GM12878 (cell line): ENCODE measurements around the gene ISLR. TPM values are rescaled to one million over a fixed set of nuclear protein-coding genes. Genes with fewer than 3 reads are reported as not detected.

Experiments
- ATAC-seq: fragments of 200-7000 bp; cut with Tn5 transposase; 3 replicates; pipeline ENCODE4 v1.9.1; 2020; ENCODE audit warnings: mild to moderate bottlenecking, moderate library complexity
- BruUV-seq: library from RNA; stranded (reverse); fragments of 400-500 nt; replicated peaks from 2 replicates; lab custom pipeline; 2021; lab: Mats Ljungman, UMichigan
- CTCF ChIA-PET: fragments of 300-600 bp; sonication (Branson Sonifier 250); formaldehyde crosslinking; extraction: SDS; loops from one replicate; lab custom pipeline; 2021; ENCODE audit warnings: inconsistent platforms; lab: Yijun Ruan, JAX
- POLR2A ChIA-PET: fragments of 350-600 bp; formaldehyde crosslinking; extraction: SDS; loops from one replicate; lab custom pipeline; 2021; ENCODE audit warnings: inconsistent platforms; lab: Charles Lee
- RAD21 ChIA-PET: fragments of 300-600 bp; sonication (Branson Sonifier 250); formaldehyde crosslinking; loops from one replicate; lab custom pipeline; 2023; ENCODE audit warnings: antibody characterized with exemption; ENCODE audit not compliant: unreplicated experiment; lab: Charles Lee
- SMC1A ChIA-PET: fragments of 300-600 bp; sonication (Branson Sonifier 250); formaldehyde crosslinking; loops from one replicate; lab custom pipeline; 2023; ENCODE audit not compliant: unreplicated experiment, uncharacterized antibody; lab: Charles Lee
- DNase-seq: peaks from one replicate; pipeline ENCODE4 v3.0.0-alpha.2; 2011; ENCODE audit warnings: low read depth, low spot score
- FAIRE-seq: peaks from 3 replicates; lab custom pipeline; 2011; peaks lifted over from hg19 to GRCh38; lab: Jason Lieb, UNC
- H2AFZ ChIP-seq: 2 replicates; pipeline ENCODE4 v1.6.0; 2011; ENCODE audit warnings: low read depth, low read length, control low read depth; ENCODE audit not compliant: control insufficient read depth
- H3K27ac ChIP-seq: 2 replicates; pipeline ENCODE4 v1.5.1; 2011; ENCODE audit warnings: control low read depth; ENCODE audit not compliant: control insufficient read depth, insufficient read depth
- H3K27me3 ChIP-seq, 2 experiments: replicated peaks in 1 of 2; 2 replicates each; pipeline versions ENCODE4 v1.6.0 to v1.6.1; 2011; ENCODE audit warnings: low read length in 1 of 2; ENCODE audit not compliant: control insufficient read depth in 2 of 2, insufficient read depth in 2 of 2
- H3K36me3 ChIP-seq, 2 experiments: 2 replicates each; pipeline ENCODE4 v1.5.1; 2011; ENCODE audit warnings: low read length in 1 of 2; ENCODE audit not compliant: control insufficient read depth in 2 of 2, insufficient read depth in 2 of 2
- H3K4me1 ChIP-seq: 2 replicates; pipeline ENCODE4 v1.6.1; 2011; ENCODE audit warnings: mild to moderate bottlenecking, low read length, moderate library complexity, mixed read lengths; ENCODE audit not compliant: control insufficient read depth, insufficient read depth
- H3K4me2 ChIP-seq: 2 replicates; pipeline ENCODE4 v1.6.0; 2011; ENCODE audit warnings: control low read depth; ENCODE audit not compliant: control insufficient read depth, insufficient read depth
- H3K4me3 ChIP-seq: fragments of 200-600 bp; sonication (generic); 2 replicates; pipeline ENCODE4 v1.5.1; 2016
- H3K79me2 ChIP-seq: 2 replicates; pipeline ENCODE4 v1.6.0; 2011; ENCODE audit warnings: low read length; ENCODE audit not compliant: control insufficient read depth, insufficient read depth
- H3K9ac ChIP-seq: 2 replicates; pipeline ENCODE4 v1.8.0; 2011; ENCODE audit warnings: low read length, control low read depth, mixed read lengths; ENCODE audit not compliant: control insufficient read depth, insufficient read depth
- H3K9me3 ChIP-seq: replicated peaks from 3 replicates; pipeline ENCODE4 v1.5.1; 2011; ENCODE audit warnings: mild to moderate bottlenecking, low read length; ENCODE audit not compliant: control insufficient read depth, insufficient read depth
- H4K20me1 ChIP-seq: 2 replicates; pipeline ENCODE4 v1.6.0; 2011; ENCODE audit not compliant: control insufficient read depth, insufficient read depth
- CHD4 ChIP-seq: fragments of 200-600 bp; sonication (generic); IDR thresholded peaks from 2 replicates; pipeline ENCODE4 v1.6.1; 2016; ENCODE audit warnings: mild to moderate bottlenecking
- ESRRA ChIP-seq: IDR thresholded peaks from 2 replicates; pipeline ENCODE4 v1.6.1; 2012; ENCODE audit warnings: mild to moderate bottlenecking, low read length, improper control_type of control experiment
- JUND ChIP-seq: IDR thresholded peaks from 2 replicates; pipeline ENCODE4 v1.6.1; 2012; ENCODE audit warnings: low read depth, mild to moderate bottlenecking, low read length, improper control_type of control experiment, moderate library complexity
- LARP7 ChIP-seq: fragments of 450-650 bp; IDR thresholded peaks from 2 replicates; pipeline ENCODE4 v1.6.1; 2017; ENCODE audit warnings: mild to moderate bottlenecking
- MYC ChIP-seq: IDR thresholded peaks from 2 replicates; pipeline ENCODE4 v1.6.1; 2011; ENCODE audit warnings: mild to moderate bottlenecking, low read length, moderate library complexity, inconsistent platforms; ENCODE audit not compliant: insufficient read depth, insufficient replicate concordance, insufficient read length, severe bottlenecking
- POU2F2 ChIP-seq: IDR thresholded peaks from 3 replicates; pipeline ENCODE4 v1.6.1; 2011; ENCODE audit warnings: low read depth, mild to moderate bottlenecking, low read length, borderline replicate concordance
- SIX5 ChIP-seq: IDR thresholded peaks from 2 replicates; pipeline ENCODE4 v1.6.1; 2011; ENCODE audit warnings: mild to moderate bottlenecking, low read depth, low read length, moderate library complexity; ENCODE audit not compliant: severe bottlenecking
- SMARCA5 ChIP-seq: fragments of 450-650 bp; IDR thresholded peaks from 2 replicates; pipeline ENCODE4 v1.6.1; 2017; ENCODE audit warnings: mild to moderate bottlenecking
- ZNF24 ChIP-seq: fragments of 450-650 bp; IDR thresholded peaks from 2 replicates; pipeline ENCODE4 v1.6.1; 2017; ENCODE audit warnings: antibody characterized with exemption, mild to moderate bottlenecking
- WGBS: methylation state at CpG from one replicate; pipeline ENCODE4 v1.1.6; 2016; ENCODE audit warnings: low lambda C conversion rate; ENCODE audit not compliant: insufficient replicate concordance, insufficient coverage; ENCODE audit errors: missing lambda C conversion rate; 5-methylcytosine and 5-hydroxymethylcytosine counted together
- in situ Hi-C: fragments of 300-500 bp; cut with MboI; formaldehyde crosslinking; loops from 9 replicates; pipeline ENCODE4 v1.14.3; 2018; ENCODE audit warnings: mixed read lengths
- intact Hi-C: fragments of 100-400 bp; cut with micrococcal nuclease; formaldehyde crosslinking; loops from one replicate; pipeline ENCODE4 v1.14.2; 2022; ENCODE audit not compliant: unreplicated experiment
- polyA plus RNA-seq, 11 experiments: library from polyadenylated mRNA; depleted of rRNA in 4 of 11; unstranded in 6 of 11; stranded (reverse) in 5 of 11; fragments of >200 nt; fragmentation: Nextera tagmentation in 4 of 11; fragmentation: Illumina TruSeq in 1 of 11; extraction: Ambion mirVana in 4 of 11; extraction: Trizol in 1 of 11; gene quantifications; 1 replicate in 1 of 11; 2 replicates in 10 of 11; pipeline versions ENCODE4 v1.2.1 to v1.2.3, GENCODE V29; 2011 to 2016; ENCODE audit warnings: inconsistent platforms in 2 of 11, missing spikeins in 2 of 11, low read depth in 1 of 11
- total RNA-seq, 4 experiments: library from RNA; depleted of rRNA in 3 of 4; stranded (reverse); fragments of >200 nt in 3 of 4; fragmentation: Illumina TruSeq in 1 of 4; extraction: Trizol in 1 of 4; gene quantifications; 2 replicates each; pipeline versions ENCODE4 v1.2.1 to v1.2.3, GENCODE V29; 2013 to 2021
- TF ChIP-seq, protein P1 (sequence below): fragments of 450-650 bp; IDR thresholded peaks from 2 replicates; pipeline ENCODE4 v1.6.1; 2017; ENCODE audit warnings: mild to moderate bottlenecking
- TF ChIP-seq, protein P2 (sequence below): fragments of 450-650 bp; IDR thresholded peaks from 2 replicates; pipeline ENCODE4 v1.6.1; 2017; ENCODE audit warnings: low read depth, mild to moderate bottlenecking, moderate library complexity
- TF ChIP-seq, protein P3 (sequence below): fragments of 450-650 bp; IDR thresholded peaks from 2 replicates; pipeline ENCODE4 v1.6.1; 2018; ENCODE audit warnings: borderline replicate concordance, mild to moderate bottlenecking; ENCODE audit not compliant: partially characterized antibody
- TF ChIP-seq, protein P4 (sequence below): IDR thresholded peaks from 2 replicates; pipeline ENCODE4 v1.6.1; 2011; ENCODE audit warnings: low read depth, mild to moderate bottlenecking, low read length, moderate library complexity, borderline replicate concordance; ENCODE audit errors: extremely low read depth
- TF ChIP-seq, protein P5 (sequence below): fragments of 450-650 bp; conservative IDR thresholded peaks from 2 replicates; pipeline ENCODE4 v1.6.1; 2017; ENCODE audit warnings: mild to moderate bottlenecking, moderate library complexity

ISLR gene
- total and polyA plus RNA-seq, 10 of the 15 experiments (the other 5 are each of a cell fraction or from before 2014, with no cell fraction given): 0.03 to 1.8 (median 0.54) TPM

DNA sequence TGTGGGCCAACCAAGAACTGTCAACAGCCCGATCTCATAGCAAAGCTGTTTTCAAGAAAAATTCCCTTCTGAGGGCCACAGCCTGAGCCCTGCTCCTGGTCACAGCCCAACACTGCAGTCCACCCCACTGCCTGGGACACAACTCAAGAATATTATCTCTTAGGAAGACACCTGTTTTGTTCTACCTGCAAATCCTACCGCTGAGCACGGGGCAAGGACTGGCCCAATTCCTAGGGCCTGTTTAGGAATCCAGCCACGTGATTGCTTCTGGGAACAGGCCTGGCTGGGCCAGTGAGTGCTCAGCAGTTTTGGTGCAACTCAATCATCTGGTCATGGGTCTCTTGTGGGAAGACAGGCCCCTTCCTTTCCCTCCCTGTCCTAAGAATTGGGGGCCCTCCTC is 34.9 kb upstream of the ISLR start:
- H3K79me2 ChIP-seq: no peaks in the 10 kb centered on the region
- peaks cover 11 to 17% of the 10 kb centered on the region in 2 experiments for H3K27me3 ChIP-seq
- no peaks in the 10 kb centered on the region for H3K36me3 ChIP-seq
- FAIRE-seq (no peak), DNase-seq (no peak), ATAC-seq (no peak)
- in situ Hi-C loops: no loop called here
- H2AFZ ChIP-seq: no peak overlapping the region
- no peak overlapping the region for H3K27ac ChIP-seq
- SMC1A ChIA-PET: no interaction called here
- no peaks in the 10 kb centered on the region for H4K20me1 ChIP-seq
- peaks cover 10% of the 10 kb centered on the region for H3K4me1 ChIP-seq
- intact Hi-C loops: no loop called here
- no TSS peak for BruUV-seq
- H3K9ac ChIP-seq: no peak overlapping the region
- no peaks in the 10 kb centered on the region; the same call in 2 of the 3 replicates for H3K9me3 ChIP-seq
- CTCF ChIA-PET: interaction anchor here (1.5 kb wide), 1 partner anchor 10 kb away, joined by 7 read pairs; no protein-coding TSS in a partner anchor
- H3K4me2 ChIP-seq: no peak overlapping the region
- no peak overlapping the region for H3K4me3 ChIP-seq
- RAD21 ChIA-PET: no interaction called here
- POLR2A ChIA-PET: no interaction called here
- WGBS: 79% methylated on average over 4 of the region's 4 CpGs
- TF ChIP-seq JUND (no peak), SMARCA5 (no peak), POU2F2 (no peak), ESRRA (no peak), MYC (no peak), LARP7 (no peak), CHD4 (no peak), SIX5 (no peak), ZNF24 (no peak)
- TF ChIP-seq, protein P1, sequence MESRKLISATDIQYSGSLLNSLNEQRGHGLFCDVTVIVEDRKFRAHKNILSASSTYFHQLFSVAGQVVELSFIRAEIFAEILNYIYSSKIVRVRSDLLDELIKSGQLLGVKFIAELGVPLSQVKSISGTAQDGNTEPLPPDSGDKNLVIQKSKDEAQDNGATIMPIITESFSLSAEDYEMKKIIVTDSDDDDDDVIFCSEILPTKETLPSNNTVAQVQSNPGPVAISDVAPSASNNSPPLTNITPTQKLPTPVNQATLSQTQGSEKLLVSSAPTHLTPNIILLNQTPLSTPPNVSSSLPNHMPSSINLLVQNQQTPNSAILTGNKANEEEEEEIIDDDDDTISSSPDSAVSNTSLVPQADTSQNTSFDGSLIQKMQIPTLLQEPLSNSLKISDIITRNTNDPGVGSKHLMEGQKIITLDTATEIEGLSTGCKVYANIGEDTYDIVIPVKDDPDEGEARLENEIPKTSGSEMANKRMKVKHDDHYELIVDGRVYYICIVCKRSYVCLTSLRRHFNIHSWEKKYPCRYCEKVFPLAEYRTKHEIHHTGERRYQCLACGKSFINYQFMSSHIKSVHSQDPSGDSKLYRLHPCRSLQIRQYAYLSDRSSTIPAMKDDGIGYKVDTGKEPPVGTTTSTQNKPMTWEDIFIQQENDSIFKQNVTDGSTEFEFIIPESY: no peak
- TF ChIP-seq, protein P2, sequence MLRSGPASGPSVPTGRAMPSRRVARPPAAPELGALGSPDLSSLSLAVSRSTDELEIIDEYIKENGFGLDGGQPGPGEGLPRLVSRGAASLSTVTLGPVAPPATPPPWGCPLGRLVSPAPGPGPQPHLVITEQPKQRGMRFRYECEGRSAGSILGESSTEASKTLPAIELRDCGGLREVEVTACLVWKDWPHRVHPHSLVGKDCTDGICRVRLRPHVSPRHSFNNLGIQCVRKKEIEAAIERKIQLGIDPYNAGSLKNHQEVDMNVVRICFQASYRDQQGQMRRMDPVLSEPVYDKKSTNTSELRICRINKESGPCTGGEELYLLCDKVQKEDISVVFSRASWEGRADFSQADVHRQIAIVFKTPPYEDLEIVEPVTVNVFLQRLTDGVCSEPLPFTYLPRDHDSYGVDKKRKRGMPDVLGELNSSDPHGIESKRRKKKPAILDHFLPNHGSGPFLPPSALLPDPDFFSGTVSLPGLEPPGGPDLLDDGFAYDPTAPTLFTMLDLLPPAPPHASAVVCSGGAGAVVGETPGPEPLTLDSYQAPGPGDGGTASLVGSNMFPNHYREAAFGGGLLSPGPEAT: no peak
- TF ChIP-seq, protein P3, sequence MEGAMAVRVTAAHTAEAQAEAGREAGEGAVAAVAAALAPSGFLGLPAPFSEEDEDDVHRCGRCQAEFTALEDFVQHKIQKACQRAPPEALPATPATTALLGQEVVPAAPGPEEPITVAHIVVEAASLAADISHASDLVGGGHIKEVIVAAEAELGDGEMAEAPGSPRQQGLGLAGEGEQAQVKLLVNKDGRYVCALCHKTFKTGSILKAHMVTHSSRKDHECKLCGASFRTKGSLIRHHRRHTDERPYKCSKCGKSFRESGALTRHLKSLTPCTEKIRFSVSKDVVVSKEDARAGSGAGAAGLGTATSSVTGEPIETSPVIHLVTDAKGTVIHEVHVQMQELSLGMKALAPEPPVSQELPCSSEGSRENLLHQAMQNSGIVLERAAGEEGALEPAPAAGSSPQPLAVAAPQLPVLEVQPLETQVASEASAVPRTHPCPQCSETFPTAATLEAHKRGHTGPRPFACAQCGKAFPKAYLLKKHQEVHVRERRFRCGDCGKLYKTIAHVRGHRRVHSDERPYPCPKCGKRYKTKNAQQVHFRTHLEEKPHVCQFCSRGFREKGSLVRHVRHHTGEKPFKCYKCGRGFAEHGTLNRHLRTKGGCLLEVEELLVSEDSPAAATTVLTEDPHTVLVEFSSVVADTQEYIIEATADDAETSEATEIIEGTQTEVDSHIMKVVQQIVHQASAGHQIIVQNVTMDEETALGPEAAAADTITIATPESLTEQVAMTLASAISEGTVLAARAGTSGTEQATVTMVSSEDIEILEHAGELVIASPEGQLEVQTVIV: no peak
- TF ChIP-seq, protein P4, sequence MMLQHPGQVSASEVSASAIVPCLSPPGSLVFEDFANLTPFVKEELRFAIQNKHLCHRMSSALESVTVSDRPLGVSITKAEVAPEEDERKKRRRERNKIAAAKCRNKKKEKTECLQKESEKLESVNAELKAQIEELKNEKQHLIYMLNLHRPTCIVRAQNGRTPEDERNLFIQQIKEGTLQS: no peak
- TF ChIP-seq, protein P5, sequence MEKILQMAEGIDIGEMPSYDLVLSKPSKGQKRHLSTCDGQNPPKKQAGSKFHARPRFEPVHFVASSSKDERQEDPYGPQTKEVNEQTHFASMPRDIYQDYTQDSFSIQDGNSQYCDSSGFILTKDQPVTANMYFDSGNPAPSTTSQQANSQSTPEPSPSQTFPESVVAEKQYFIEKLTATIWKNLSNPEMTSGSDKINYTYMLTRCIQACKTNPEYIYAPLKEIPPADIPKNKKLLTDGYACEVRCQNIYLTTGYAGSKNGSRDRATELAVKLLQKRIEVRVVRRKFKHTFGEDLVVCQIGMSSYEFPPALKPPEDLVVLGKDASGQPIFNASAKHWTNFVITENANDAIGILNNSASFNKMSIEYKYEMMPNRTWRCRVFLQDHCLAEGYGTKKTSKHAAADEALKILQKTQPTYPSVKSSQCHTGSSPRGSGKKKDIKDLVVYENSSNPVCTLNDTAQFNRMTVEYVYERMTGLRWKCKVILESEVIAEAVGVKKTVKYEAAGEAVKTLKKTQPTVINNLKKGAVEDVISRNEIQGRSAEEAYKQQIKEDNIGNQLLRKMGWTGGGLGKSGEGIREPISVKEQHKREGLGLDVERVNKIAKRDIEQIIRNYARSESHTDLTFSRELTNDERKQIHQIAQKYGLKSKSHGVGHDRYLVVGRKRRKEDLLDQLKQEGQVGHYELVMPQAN: no peak
